ENCODE measurements around the gene ANO2.

ANO2 gene

GRCh38 chr12:5927732-5928516 is 17.1 kb downstream of the ANO2 start:
- no peak overlapping the region for H3K4me3 ChIP-seq (ENCODE audit: low read depth, low read length)
- no peak for DNase-seq (ENCODE audit: low read depth)
- TF ChIP-seq CTCF (IDR thresholded peaks at IDR 0.05; ENCODE audit: low read depth, low read length, missing control alignments) = no peak

- no peak overlapping the region for H3K4me3 ChIP-seq (ENCODE audit: low read depth, low read length)
- DNase-seq (ENCODE audit: low read depth) = no peak
- no peak for TF ChIP-seq CTCF (IDR thresholded peaks at IDR 0.05; ENCODE audit: low read depth, low read length, missing control alignments)
Observed at GRCh38 chr12:5925646-5926045, 19.4 kb downstream of the ANO2 start.

GRCh38 chr12:5924342-5924741 is 20.7 kb downstream of the ANO2 start:
- no peak for TF ChIP-seq CTCF (IDR thresholded peaks at IDR 0.05; ENCODE audit: low read depth, low read length, missing control alignments)
- no peak overlapping the region for H3K4me3 ChIP-seq (ENCODE audit: low read depth, low read length)
- no peak for DNase-seq (ENCODE audit: low read depth)

GRCh38 chr12:5923751-5924150 is 21.3 kb downstream of the ANO2 start:
- H3K4me3 ChIP-seq (ENCODE audit: low read depth, low read length) = no peak overlapping the region
- no peak for DNase-seq (ENCODE audit: low read depth)
- no peak for TF ChIP-seq CTCF (IDR thresholded peaks at IDR 0.05; ENCODE audit: low read depth, low read length, missing control alignments)

GRCh38 chr12:5923043-5923605 is 21.9 kb downstream of the ANO2 start:
- no peak for DNase-seq (ENCODE audit: low read depth)
- no peak overlapping the region for H3K4me3 ChIP-seq (ENCODE audit: low read depth, low read length)
- no peak for TF ChIP-seq CTCF (IDR thresholded peaks at IDR 0.05; ENCODE audit: low read depth, low read length, missing control alignments)

DNA sequence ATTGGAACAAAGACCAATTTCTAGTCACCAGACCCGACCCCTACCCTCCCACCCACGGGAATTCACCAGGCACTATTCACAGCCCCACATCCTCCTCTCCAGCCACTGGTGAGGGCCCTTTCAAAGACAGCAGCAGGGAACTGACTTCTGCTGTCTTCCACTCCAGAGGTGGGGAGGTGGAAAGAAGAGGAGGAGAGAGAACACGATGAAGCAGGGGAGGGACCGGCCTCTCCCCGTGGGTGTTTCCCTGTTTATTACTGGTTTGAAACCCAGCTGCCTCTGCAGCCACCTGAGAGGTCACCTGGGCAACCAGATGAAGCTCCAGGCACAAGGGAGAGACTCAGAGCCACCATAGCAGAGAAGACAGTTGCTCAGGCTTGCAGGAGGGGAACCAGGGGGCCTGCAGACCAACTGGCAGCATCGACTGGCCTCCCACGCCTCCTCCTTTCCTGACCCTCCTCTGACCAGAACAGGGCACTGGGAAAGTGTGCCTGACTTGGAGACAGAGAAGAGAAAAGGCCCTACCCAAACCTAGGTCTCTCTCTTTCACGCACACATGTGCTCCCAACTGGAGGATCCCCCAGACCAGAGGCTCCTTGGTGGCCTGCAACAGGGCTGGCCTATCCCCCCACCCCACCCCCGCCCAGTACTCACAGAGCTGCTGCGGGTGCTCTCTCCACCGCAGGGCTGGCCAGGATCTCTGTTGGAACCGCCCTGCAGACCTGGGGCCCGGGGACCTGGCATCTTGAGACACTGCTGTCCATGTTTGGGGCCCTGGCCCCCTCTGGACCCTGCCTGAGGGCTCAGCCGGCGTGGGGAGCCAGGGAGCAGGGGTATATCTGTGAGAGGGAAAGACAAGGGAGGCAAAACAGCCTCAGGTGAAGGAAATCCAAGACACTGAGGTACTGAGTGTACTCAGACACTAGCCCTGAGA is 22.8 kb downstream of the ANO2 start:
- TF ChIP-seq CTCF (IDR thresholded peaks at IDR 0.05; ENCODE audit: low read depth, low read length, missing control alignments) = no peak
- DNase-seq (ENCODE audit: low read depth) = no peak
- no peak overlapping the region for H3K4me3 ChIP-seq (ENCODE audit: low read depth, low read length)

Measured in GM12864 (cell line).